Tibial nerve (tissue), 4 donors: ENCODE measurements around the gene MRPS34. TPM values are rescaled to one million over a fixed set of nuclear protein-coding genes. Genes with fewer than 3 reads are reported as not detected.
"Not testable (repeated sequence)": the region's sequence is repeated elsewhere in the genome, so short reads cannot be mapped to it uniquely, and the experiment has no call there.

Experiments
- DNase-seq, 2 donors: peaks; one replicate each; pipeline ENCODE4 v3.0.0-alpha.2; 2019; ENCODE audit warnings: low spot score in 2 of 2
- H3K27ac ChIP-seq, 4 donors: fragments of 200-600 bp; sonication (generic) in 3 of 4; one replicate each; pipeline ENCODE4 v1.5.1; 2017 to 2019; ENCODE audit warnings: mild to moderate bottlenecking in 1 of 4
- H3K27me3 ChIP-seq, 2 donors: fragments of 200-600 bp; sonication (generic) in 1 of 2; one replicate each; pipeline versions ENCODE4 v1.5.1 to v1.6.0; 2017 to 2019
- H3K36me3 ChIP-seq, 3 donors: fragments of 200-600 bp; sonication (generic); one replicate each; pipeline ENCODE4 v1.5.1; 2018 to 2019
- H3K4me1 ChIP-seq, 4 donors: fragments of 200-600 bp; sonication (generic) in 3 of 4; one replicate each; pipeline ENCODE4 v1.5.1; 2017 to 2019
- H3K4me3 ChIP-seq, 4 donors: fragments of 200-600 bp; sonication (generic) in 3 of 4; one replicate each; pipeline ENCODE4 v1.5.1; 2017 to 2019; ENCODE audit warnings: mild to moderate bottlenecking in 1 of 4, moderate library complexity in 1 of 4
- H3K9me3 ChIP-seq, 4 donors: fragments of 200-600 bp; sonication (generic) in 3 of 4; one replicate each; pipeline ENCODE4 v1.5.1; 2017 to 2019
- EP300 ChIP-seq, 2 donors: sonication (generic); formaldehyde crosslinking; IDR thresholded peaks; one replicate each; pipeline ENCODE4 v1.6.1; 2017; ENCODE audit warnings: antibody characterized with exemption in 2 of 2, mild to moderate bottlenecking in 1 of 2
- POLR2A ChIP-seq, 2 donors: fragments of 450-650 bp; IDR thresholded peaks; one replicate each; pipeline ENCODE4 v1.6.1; 2017; ENCODE audit warnings: antibody characterized with exemption in 2 of 2, mild to moderate bottlenecking in 2 of 2, moderate library complexity in 2 of 2
- WGBS, 2 donors: methylation state at CpG; one replicate each; pipeline ENCODE4 v1.1.5; 2018; 5-methylcytosine and 5-hydroxymethylcytosine counted together
- total RNA-seq, 4 donors: library from RNA; depleted of rRNA; stranded (reverse); fragments of >200 nt; gene quantifications; one replicate each; pipeline ENCODE4 v1.1.0, GENCODE V29; 2016
- TF ChIP-seq, protein P1 (sequence below), 5 experiments: fragments of 200-600 bp in 3 of 5; fragments of 450-650 bp in 2 of 5; sonication (generic) in 3 of 5; IDR thresholded peaks; one replicate each; pipeline ENCODE4 v1.5.1; 2016 to 2019; ENCODE audit warnings: antibody characterized with exemption in 5 of 5, mild to moderate bottlenecking in 3 of 5, moderate library complexity in 2 of 5

The MRPS34 gene
- total RNA-seq, 4 donors from 2014 or later: 58.1 to 121 (median 81.0) TPM

DNA sequence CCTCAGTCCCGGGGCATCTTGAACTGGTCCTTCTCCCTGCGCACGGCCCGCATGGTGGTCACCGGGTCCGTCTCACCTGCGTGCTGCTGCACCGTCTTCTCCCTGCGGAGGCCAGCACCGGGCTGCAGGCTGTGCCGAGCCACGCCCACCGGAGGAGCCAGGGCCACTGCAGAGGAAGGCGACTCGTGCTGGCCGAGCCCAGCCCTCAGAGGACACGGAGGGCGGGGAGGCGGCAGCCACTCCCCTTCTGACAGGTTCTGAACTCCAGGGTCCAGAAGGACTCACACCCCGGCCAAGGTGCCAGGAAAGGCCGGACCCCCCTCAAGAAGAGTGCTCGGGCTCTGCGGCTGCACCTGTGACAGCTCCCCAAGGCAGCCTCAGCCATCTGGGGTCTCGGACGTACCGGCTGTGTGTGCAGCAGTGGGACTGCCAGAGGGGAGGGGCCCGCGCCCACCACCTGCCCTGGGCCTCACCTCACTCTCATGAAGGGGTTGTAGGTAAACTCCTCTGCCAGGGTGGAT lies 36.4 kb upstream of the MRPS34 start:
- no peaks in the 10 kb centered on the region for H3K9me3 ChIP-seq
- no peak for DNase-seq
- peaks cover 0 to 73% (median 12%) of the 10 kb centered on the region in 3 donors for H3K36me3 ChIP-seq
- peaks cover 0 to 9% (median 0%) of the 10 kb centered on the region in 4 donors for H3K4me1 ChIP-seq
- TF ChIP-seq, protein P1, sequence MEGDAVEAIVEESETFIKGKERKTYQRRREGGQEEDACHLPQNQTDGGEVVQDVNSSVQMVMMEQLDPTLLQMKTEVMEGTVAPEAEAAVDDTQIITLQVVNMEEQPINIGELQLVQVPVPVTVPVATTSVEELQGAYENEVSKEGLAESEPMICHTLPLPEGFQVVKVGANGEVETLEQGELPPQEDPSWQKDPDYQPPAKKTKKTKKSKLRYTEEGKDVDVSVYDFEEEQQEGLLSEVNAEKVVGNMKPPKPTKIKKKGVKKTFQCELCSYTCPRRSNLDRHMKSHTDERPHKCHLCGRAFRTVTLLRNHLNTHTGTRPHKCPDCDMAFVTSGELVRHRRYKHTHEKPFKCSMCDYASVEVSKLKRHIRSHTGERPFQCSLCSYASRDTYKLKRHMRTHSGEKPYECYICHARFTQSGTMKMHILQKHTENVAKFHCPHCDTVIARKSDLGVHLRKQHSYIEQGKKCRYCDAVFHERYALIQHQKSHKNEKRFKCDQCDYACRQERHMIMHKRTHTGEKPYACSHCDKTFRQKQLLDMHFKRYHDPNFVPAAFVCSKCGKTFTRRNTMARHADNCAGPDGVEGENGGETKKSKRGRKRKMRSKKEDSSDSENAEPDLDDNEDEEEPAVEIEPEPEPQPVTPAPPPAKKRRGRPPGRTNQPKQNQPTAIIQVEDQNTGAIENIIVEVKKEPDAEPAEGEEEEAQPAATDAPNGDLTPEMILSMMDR (IDR thresholded peaks at IDR 0.05): no peak
- TF ChIP-seq EP300 (IDR thresholded peaks at IDR 0.05) (no peak), POLR2A (IDR thresholded peaks at IDR 0.05) (no peak)
- 82 to 88% methylated on average over 15 to 24 of the region's 28 CpGs for WGBS, 2 donors
- no peak overlapping the region for H3K4me3 ChIP-seq
- H3K27me3 ChIP-seq: no peaks in the 10 kb centered on the region
- H3K27ac ChIP-seq: no peak overlapping the region

DNA sequence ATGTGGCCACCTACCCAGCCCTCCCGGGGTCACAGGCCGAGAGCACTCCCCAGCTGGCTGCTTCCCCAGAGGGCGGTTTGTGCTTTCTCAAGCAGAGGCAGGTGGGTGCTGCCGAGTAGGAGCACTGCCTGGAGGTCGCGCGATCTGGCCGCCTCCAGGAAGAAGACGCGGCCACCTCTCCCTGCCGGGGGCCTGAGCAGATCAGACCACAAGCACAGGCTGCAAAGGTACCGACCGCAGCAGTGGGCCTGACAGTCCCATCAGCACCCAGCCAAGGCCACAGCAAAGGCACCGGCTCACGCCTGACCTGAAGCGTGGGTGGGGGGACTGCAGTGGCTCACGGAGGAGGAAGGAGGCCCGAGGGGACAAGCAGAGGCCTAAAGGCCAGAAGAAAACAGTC lies 35.8 kb upstream of the MRPS34 start:
- Histone ChIP-seq H3K27ac (no peak overlapping the region), H3K9me3 (no peaks in the 10 kb centered on the region), H3K4me1 (peaks cover 0 to 9% (median 0%) of the 10 kb centered on the region in 4 donors), H3K4me3 (no peak overlapping the region), H3K27me3 (no peaks in the 10 kb centered on the region), H3K36me3 (peaks cover 0 to 69% (median 12%) of the 10 kb centered on the region in 3 donors)
- 79 to 82% methylated on average over 16 to 18 of the region's 18 CpGs for WGBS, 2 donors
- TF ChIP-seq, protein P1 (IDR thresholded peaks at IDR 0.05): no peak
- TF ChIP-seq POLR2A (IDR thresholded peaks at IDR 0.05) (no peak), EP300 (IDR thresholded peaks at IDR 0.05) (no peak)
- no peak for DNase-seq

DNA sequence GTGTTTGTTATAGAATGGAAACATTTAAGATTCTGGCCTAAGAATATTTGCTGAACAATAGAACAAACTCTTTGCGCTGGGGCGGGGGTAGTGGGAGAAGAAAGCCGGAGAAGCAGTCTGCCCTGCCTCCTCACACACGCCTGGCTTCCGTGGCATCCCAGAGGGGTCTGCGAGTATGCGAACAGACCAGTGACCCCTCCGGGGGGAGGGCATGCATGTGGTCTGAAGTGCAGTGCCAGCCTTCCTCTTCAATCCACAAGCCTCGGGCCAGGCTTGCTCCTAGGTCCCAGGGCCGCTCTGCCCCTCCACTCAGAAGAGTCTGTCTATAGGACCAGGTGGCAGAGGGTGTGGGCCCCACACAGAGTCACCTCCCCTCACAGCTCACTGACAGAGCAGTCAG lies 34.7 kb upstream of the MRPS34 start:
- no peak for DNase-seq
- Histone ChIP-seq H3K27ac (no peak overlapping the region), H3K4me1 (peaks cover 0 to 2% (median 0%) of the 10 kb centered on the region in 4 donors), H3K36me3 (peaks cover 0 to 58% (median 12%) of the 10 kb centered on the region in 3 donors), H3K4me3 (no peak overlapping the region), H3K9me3 (no peaks in the 10 kb centered on the region), H3K27me3 (no peaks in the 10 kb centered on the region)
- TF ChIP-seq EP300 (IDR thresholded peaks at IDR 0.05) (no peak), POLR2A (IDR thresholded peaks at IDR 0.05) (no peak)
- TF ChIP-seq, protein P1 (IDR thresholded peaks at IDR 0.05): no peak
- 75 to 90% methylated on average over 10 of the region's 10 CpGs for WGBS, 2 donors

DNA sequence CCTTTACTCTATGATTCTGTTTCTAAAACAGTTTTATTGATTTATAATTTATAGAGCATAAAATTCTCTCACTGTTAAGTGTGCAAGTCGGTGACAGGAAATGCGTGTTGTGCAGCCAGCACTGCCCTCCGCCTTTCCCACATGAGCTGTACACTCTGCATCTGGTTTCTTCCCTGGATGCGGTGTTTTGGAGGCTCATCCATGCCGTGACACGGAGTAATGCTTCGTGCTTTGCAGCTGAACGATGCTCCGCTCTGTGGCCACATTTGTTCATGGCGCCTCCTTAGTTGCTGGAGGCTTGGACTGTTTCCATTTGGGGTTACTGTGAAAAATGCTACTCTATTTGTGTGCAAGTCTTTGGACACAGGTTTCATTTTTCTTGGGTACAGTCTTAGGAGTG lies 27.8 kb upstream of the MRPS34 start:
- Histone ChIP-seq H3K9me3 (peaks cover 0 to 15% (median 0%) of the 10 kb centered on the region in 4 donors), H3K4me1 (no peaks in the 10 kb centered on the region), H3K27me3 (no peaks in the 10 kb centered on the region), H3K36me3 (peaks cover 0 to 17% (median 0%) of the 10 kb centered on the region in 3 donors), H3K4me3 (no peak overlapping the region), H3K27ac (no peak overlapping the region)
- DNase-seq: no peak
- TF ChIP-seq, protein P1 (IDR thresholded peaks at IDR 0.05): no peak
- TF ChIP-seq EP300 (IDR thresholded peaks at IDR 0.05) (no peak), POLR2A (IDR thresholded peaks at IDR 0.05) (no peak)
- WGBS, 2 donors: 81% methylated on average over 10 of the region's 10 CpGs

DNA sequence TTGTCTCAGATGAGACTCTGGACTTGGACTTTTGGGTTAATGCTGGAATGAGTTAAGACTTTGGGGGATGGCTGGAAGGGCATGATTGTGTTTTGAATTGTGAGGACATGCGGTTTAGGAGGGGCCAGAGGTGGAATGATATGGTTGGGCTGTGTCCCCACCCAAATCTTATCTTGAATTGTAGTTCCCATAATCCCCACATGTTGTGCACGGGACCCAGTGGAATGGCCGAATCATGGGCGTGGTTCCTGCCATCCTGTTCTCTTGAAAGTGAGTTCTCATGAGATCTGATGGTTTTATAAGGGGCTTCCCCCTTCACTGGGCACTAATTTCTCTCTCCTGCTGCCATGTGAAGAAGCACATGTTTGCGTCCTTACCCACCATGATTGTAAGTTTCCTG lies 26.3 kb upstream of the MRPS34 start:
- H3K27me3 ChIP-seq, H3K27ac ChIP-seq, DNase-seq, H3K4me3 ChIP-seq, H3K4me1 ChIP-seq: not testable (repeated sequence)
- 87 to 92% methylated on average over 5 of the region's 5 CpGs for WGBS, 2 donors
- Histone ChIP-seq H3K9me3 (peaks cover 0 to 15% (median 0%) of the 10 kb centered on the region in 4 donors), H3K36me3 (peaks cover 0 to 12% (median 0%) of the 10 kb centered on the region in 3 donors)
